RWPE2 (cell line): ENCODE results near the gene RSPH1.

Experiments
- ATAC-seq: fragments of 200-7000 bp; cut with Tn5 transposase; 3 replicates; pipeline ENCODE4 v1.9.1; 2021; ENCODE audit warnings: low read depth
- DNase-seq: peaks from one replicate; pipeline ENCODE4 v3.0.0-alpha.2; 2020; ENCODE audit warnings: low spot score
- H3K27ac ChIP-seq: fragments of 450-650 bp; 2 replicates; pipeline ENCODE4 v1.5.1; 2017; ENCODE audit warnings: mild to moderate bottlenecking; ENCODE audit not compliant: poor library complexity, severe bottlenecking
- H3K27me3 ChIP-seq: fragments of 250-450 bp; sonication (Bioruptor Pico); 2 replicates; pipeline ENCODE4 v1.5.1; 2021; ENCODE audit warnings: mild to moderate bottlenecking, moderate library complexity; ENCODE audit not compliant: insufficient read depth, poor library complexity, severe bottlenecking
- H3K36me3 ChIP-seq: fragments of 250-450 bp; sonication (Bioruptor Pico); 2 replicates; pipeline ENCODE4 v1.5.1; 2020; ENCODE audit warnings: low read depth, mild to moderate bottlenecking, moderate library complexity
- H3K4me1 ChIP-seq: fragments of 250-450 bp; sonication (Bioruptor Pico); 2 replicates; pipeline ENCODE4 v1.5.1; 2021; ENCODE audit warnings: mild to moderate bottlenecking, moderate library complexity; ENCODE audit not compliant: insufficient read depth, poor library complexity, severe bottlenecking
- H3K4me3 ChIP-seq: fragments of 250-450 bp; sonication (Bioruptor Pico); 2 replicates; pipeline ENCODE4 v1.5.1; 2021; ENCODE audit warnings: mild to moderate bottlenecking, moderate library complexity; ENCODE audit not compliant: severe bottlenecking
- H3K9me3 ChIP-seq: fragments of 250-450 bp; sonication (Bioruptor Pico); 2 replicates; pipeline ENCODE4 v1.5.1; 2021; ENCODE audit warnings: mild to moderate bottlenecking, moderate library complexity; ENCODE audit not compliant: severe bottlenecking
- CTCF ChIP-seq: fragments of 450-650 bp; IDR thresholded peaks from one replicate; pipeline ENCODE4 v1.5.1; 2017; ENCODE audit warnings: mild to moderate bottlenecking, moderate library complexity; ENCODE audit not compliant: poor library complexity, severe bottlenecking

Gene RSPH1

GRCh38 chr21:42455754-42456440 lies 40.1 kb downstream of the RSPH1 start:
- no peak for DNase-seq
- Histone ChIP-seq H3K4me1 (no peaks in the 10 kb centered on the region), H3K4me3 (no peak overlapping the region), H3K27me3 (no peaks in the 10 kb centered on the region), H3K27ac (no peak overlapping the region), H3K9me3 (no peaks in the 10 kb centered on the region), H3K36me3 (no peaks in the 10 kb centered on the region)
- TF ChIP-seq CTCF = no peak
- no peak for ATAC-seq

GRCh38 chr21:42455196-42455595 lies 40.8 kb downstream of the RSPH1 start:
- no peak for TF ChIP-seq CTCF
- H3K9me3 ChIP-seq = no peaks in the 10 kb centered on the region
- no peaks in the 10 kb centered on the region for H3K36me3 ChIP-seq
- no peak for ATAC-seq
- no peak for DNase-seq
- no peak overlapping the region for H3K4me3 ChIP-seq
- H3K27me3 ChIP-seq = no peaks in the 10 kb centered on the region
- H3K27ac ChIP-seq = no peak overlapping the region
- no peaks in the 10 kb centered on the region for H3K4me1 ChIP-seq

- Histone ChIP-seq H3K4me1 (no peaks in the 10 kb centered on the region), H3K27ac (no peak overlapping the region), H3K9me3 (no peaks in the 10 kb centered on the region), H3K27me3 (no peaks in the 10 kb centered on the region), H3K4me3 (no peak overlapping the region), H3K36me3 (no peaks in the 10 kb centered on the region)
- no peak for TF ChIP-seq CTCF
- DNase-seq (no peak), ATAC-seq (no peak)
These were observed 41.2 kb downstream of the RSPH1 start for GRCh38 chr21:42454786-42455185.

- H3K9me3 ChIP-seq = no peaks in the 10 kb centered on the region
- no peak for TF ChIP-seq CTCF
- no peak overlapping the region for H3K27ac ChIP-seq
- no peaks in the 10 kb centered on the region for H3K4me1 ChIP-seq
- ATAC-seq = no peak
- no peak overlapping the region for H3K4me3 ChIP-seq
- no peaks in the 10 kb centered on the region for H3K36me3 ChIP-seq
- H3K27me3 ChIP-seq = no peaks in the 10 kb centered on the region
- no peak for DNase-seq
These were observed 41.9 kb downstream of the RSPH1 start for GRCh38 chr21:42453986-42454570.
